ENCODE measurements around the gene PINK1. TPM values are rescaled to one million over a fixed set of nuclear protein-coding genes. Genes with fewer than 3 reads are reported as not detected.

The PINK1 gene
- total RNA-seq, 4 donors from 2014 or later = 55.6 to 67.4 (median 62.8) TPM

DNA sequence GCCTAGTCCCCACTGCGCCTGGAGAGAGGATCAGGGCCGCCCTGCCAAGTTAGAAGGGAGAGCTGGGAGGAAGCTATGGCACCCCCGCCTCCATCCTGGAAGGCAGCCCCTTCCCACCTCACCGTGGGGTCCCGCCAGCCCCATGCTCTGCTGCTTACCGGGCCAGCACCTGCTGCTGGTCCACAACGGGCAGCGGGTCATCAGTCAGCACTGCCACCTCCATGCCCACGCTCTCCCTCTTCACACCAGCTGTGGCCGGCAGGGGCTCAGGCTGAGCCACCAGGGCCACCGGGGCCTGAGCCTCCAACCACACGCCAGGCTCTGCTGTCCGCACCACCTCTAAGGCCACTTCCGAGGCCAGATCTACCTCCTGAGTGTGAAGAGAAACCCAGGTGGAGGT lies 51.4 kb downstream of the PINK1 start:
- DNase-seq = no peak
- H3K4me1 ChIP-seq = no peaks in the 10 kb centered on the region
- H3K27me3 ChIP-seq = no peaks in the 10 kb centered on the region
- intact Hi-C loops (cut with DNase I; ENCODE audit: low total_unique reads) = no loop called here
- no peak overlapping the region for H3K4me3 ChIP-seq
- no peak for TF ChIP-seq POLR2A (IDR thresholded peaks at IDR 0.05)
- TF ChIP-seq, protein P1, sequence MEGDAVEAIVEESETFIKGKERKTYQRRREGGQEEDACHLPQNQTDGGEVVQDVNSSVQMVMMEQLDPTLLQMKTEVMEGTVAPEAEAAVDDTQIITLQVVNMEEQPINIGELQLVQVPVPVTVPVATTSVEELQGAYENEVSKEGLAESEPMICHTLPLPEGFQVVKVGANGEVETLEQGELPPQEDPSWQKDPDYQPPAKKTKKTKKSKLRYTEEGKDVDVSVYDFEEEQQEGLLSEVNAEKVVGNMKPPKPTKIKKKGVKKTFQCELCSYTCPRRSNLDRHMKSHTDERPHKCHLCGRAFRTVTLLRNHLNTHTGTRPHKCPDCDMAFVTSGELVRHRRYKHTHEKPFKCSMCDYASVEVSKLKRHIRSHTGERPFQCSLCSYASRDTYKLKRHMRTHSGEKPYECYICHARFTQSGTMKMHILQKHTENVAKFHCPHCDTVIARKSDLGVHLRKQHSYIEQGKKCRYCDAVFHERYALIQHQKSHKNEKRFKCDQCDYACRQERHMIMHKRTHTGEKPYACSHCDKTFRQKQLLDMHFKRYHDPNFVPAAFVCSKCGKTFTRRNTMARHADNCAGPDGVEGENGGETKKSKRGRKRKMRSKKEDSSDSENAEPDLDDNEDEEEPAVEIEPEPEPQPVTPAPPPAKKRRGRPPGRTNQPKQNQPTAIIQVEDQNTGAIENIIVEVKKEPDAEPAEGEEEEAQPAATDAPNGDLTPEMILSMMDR (IDR thresholded peaks at IDR 0.05) = no peak
- peak overlapping the region; percentile 67 to 74 for H3K27ac ChIP-seq
- no peaks in the 10 kb centered on the region for H3K9me3 ChIP-seq
- H3K36me3 ChIP-seq = no peaks in the 10 kb centered on the region

DNA sequence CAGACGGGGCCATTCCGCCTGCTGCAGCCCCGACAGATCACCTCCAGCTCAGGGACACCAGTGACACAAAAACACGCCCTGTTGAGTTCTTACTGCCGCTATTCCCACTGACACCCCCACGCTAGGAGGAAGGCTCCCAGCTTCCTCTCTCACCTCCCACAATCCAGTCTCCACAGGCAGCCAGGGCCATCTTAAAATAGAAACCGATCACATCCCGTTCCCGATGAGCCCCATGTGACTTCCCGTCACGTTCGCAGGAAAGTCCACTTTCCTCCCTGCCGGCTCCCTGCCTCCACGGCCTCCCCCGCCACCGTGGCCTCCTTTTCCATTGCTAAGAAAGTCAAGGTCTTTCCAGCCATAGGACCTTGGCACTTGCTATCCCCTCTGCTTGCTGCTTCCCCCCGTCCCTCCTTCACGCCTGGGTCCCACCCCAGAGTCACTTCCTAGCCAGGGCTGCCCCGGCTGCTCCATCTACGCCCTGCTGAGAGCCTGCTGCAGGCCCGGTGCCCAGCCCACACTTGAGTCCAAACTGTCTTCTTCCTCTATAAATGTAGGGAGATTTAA lies 51.9 kb downstream of the PINK1 start:
- Histone ChIP-seq H3K36me3 (no peaks in the 10 kb centered on the region), H3K27ac (peak overlapping the region; percentile 67 to 74), H3K4me1 (no peaks in the 10 kb centered on the region), H3K27me3 (no peaks in the 10 kb centered on the region), H3K4me3 (no peak overlapping the region), H3K9me3 (no peaks in the 10 kb centered on the region)
- TF ChIP-seq, protein P1 (IDR thresholded peaks at IDR 0.05) = no peak
- TF ChIP-seq POLR2A (IDR thresholded peaks at IDR 0.05) = peak in 1 of 2 donors; percentile 32
- intact Hi-C loops (cut with DNase I; ENCODE audit: low total_unique reads) = no loop called here
- peak; percentile 35 to 49 for DNase-seq

DNA sequence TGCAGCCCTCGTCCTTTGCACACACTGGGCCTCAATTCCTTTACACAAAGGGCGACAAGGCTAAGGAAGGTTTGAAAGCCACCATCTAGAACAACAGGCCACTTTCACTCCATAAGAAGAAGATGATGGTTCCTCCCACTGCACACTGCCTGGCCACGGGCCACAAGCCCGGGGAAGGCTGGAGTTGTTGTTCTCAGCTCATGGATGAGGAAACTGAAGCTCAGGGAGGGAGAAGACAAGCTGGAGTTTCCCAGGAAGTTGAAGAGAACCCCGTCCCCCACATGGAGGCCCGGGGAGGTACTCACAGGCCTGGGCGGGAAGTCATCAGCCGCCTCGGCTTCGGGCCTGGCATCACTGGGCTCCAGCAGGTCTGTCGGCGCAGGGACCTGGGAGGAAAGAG lies 52.5 kb downstream of the PINK1 start:
- intact Hi-C loops (cut with DNase I; ENCODE audit: low total_unique reads) = no loop called here
- no peaks in the 10 kb centered on the region for H3K4me1 ChIP-seq
- no peaks in the 10 kb centered on the region for H3K9me3 ChIP-seq
- no peaks in the 10 kb centered on the region for H3K36me3 ChIP-seq
- no peaks in the 10 kb centered on the region for H3K27me3 ChIP-seq
- no peak for DNase-seq
- TF ChIP-seq POLR2A (IDR thresholded peaks at IDR 0.05) = no peak
- TF ChIP-seq, protein P1 (IDR thresholded peaks at IDR 0.05) = no peak
- H3K27ac ChIP-seq = peak overlapping the region; percentile 42 to 74
- no peak overlapping the region for H3K4me3 ChIP-seq

DNA sequence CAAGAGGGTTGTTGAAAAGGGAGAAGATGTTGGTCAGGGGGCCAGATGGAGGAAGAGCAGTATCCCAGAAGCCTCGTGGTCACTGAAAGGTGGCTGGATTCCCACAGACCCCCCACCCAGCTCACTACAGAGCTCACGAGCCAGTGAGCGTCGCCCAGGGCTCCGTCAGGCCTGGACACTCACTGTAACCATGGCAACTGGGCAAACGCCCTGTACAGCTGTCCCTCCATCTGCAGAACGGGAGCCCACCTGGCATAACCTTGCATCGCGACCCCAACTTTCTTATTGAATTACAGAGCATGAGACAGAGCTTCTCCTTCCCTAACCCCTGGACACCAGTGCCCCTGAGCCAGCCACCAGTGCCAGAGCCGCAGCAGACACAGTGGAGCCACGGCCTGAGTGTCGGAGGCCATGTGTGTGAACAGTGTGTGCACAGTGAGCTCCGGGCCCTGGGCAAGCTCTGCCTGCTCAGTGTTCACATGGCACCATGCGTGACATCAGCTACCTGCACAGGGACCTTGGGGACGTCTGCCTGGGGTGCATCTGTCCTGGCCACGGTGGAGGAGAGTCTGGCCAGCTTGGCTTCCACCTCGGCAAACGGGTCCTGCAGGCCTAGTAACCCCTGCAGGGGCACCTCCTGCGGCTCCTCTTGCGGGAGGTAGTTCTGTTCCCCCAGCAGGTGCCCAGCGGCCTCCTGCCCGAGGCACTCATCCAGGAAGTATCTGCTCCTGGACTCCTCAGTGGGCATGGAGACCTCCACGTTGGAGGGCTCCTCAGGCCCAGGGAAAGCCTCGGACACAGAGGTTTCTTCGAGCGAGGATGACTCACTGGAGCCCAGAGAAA lies 53.8 kb downstream of the PINK1 start:
- H3K27me3 ChIP-seq = no peaks in the 10 kb centered on the region
- intact Hi-C loops (cut with DNase I; ENCODE audit: low total_unique reads) = no loop called here

More for the DNA sequence above, 53.8 kb downstream of the PINK1 start:
- Histone ChIP-seq H3K4me3 (no peak overlapping the region), H3K36me3 (no peaks in the 10 kb centered on the region), H3K9me3 (no peaks in the 10 kb centered on the region), H3K4me1 (no peaks in the 10 kb centered on the region), H3K27ac (no peak overlapping the region)
- TF ChIP-seq, protein P1 (IDR thresholded peaks at IDR 0.05) = no peak
- no peak for TF ChIP-seq POLR2A (IDR thresholded peaks at IDR 0.05)
- no peak for DNase-seq
